Vagina (tissue), 2 donors: Measurements from ENCODE around the gene SEPHS2. TPM values are rescaled to one million over a fixed set of nuclear protein-coding genes. Genes with fewer than 3 reads are reported as not detected.

Experiments
- DNase-seq, 2 donors: peaks; one replicate each; pipeline ENCODE4 v3.0.0-alpha.2; 2017; ENCODE audit errors: extremely low spot score in 2 of 2
- H3K27ac ChIP-seq: fragments of 200-600 bp; sonication (generic); one replicate; pipeline ENCODE4 v1.5.1; 2019
- H3K27me3 ChIP-seq: fragments of 200-600 bp; sonication (generic); one replicate; pipeline ENCODE4 v1.5.1; 2019
- H3K36me3 ChIP-seq, 2 donors: fragments of 200-600 bp; sonication (generic); one replicate each; pipeline ENCODE4 v1.5.1; 2017 to 2019
- H3K4me1 ChIP-seq: fragments of 200-600 bp; sonication (generic); one replicate; pipeline ENCODE4 v1.5.1; 2019
- H3K4me3 ChIP-seq, 2 donors: fragments of 200-600 bp; sonication (generic); 1 replicate in 1 of 2; 2 replicates in 1 of 2; pipeline ENCODE4 v1.5.1; 2016 to 2019
- H3K9me3 ChIP-seq: fragments of 200-600 bp; sonication (generic); one replicate; pipeline ENCODE4 v1.5.1; 2019
- POLR2A ChIP-seq, 2 donors: fragments of 450-650 bp; IDR thresholded peaks; one replicate each; pipeline ENCODE4 v1.6.1; 2017; ENCODE audit warnings: antibody characterized with exemption in 2 of 2, mild to moderate bottlenecking in 2 of 2, moderate library complexity in 2 of 2
- POLR2AphosphoS5 ChIP-seq, 2 donors: sonication (generic); formaldehyde crosslinking; IDR thresholded peaks; one replicate each; pipeline ENCODE4 v1.9.0; 2017; ENCODE audit warnings: antibody characterized with exemption in 2 of 2, mild to moderate bottlenecking in 2 of 2, low read depth in 1 of 2; ENCODE audit not compliant: insufficient read depth in 1 of 2
- intact Hi-C: fragments of 100-400 bp; cut with DNase I; formaldehyde crosslinking; loops from one replicate; pipeline ENCODE4 v1.15.1; 2023
- total RNA-seq: library from RNA; depleted of rRNA; stranded (reverse); fragments of >200 nt; gene quantifications from one replicate; pipeline ENCODE4 v1.2.3, GENCODE V29; 2016
- TF ChIP-seq, protein P1 (sequence below), 3 experiments: fragments of 450-650 bp in 2 of 3; fragments of 200-600 bp in 1 of 3; sonication (generic) in 1 of 3; IDR thresholded peaks; one replicate each; pipeline ENCODE4 v1.5.1; 2017 to 2019; ENCODE audit warnings: antibody characterized with exemption in 3 of 3, mild to moderate bottlenecking in 2 of 3, moderate library complexity in 2 of 3

The SEPHS2 gene
- total RNA-seq, 1 donor from 2014 or later = 28.0 TPM

DNA sequence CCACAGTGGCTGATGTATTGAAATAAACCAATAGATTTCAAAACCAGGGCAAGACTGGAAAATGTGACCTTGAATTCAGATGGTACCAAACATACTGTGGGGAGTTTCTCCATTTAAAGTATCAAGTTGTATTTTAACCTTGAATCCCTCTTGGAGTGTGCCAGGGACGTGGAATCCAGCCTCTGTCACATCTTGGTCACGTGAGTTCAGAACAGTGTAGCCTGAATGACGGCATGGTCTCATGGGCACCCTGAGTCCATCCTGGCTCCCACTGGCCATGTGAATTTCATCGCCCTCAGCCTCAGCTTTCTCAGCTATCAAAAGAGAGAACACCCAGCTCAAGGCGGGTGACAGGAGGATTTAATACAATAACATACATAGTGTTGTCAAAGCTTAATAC lies 31.5 kb downstream of the SEPHS2 start:
- Histone ChIP-seq H3K27me3 (no peaks in the 10 kb centered on the region), H3K4me1 (peaks cover 21% of the 10 kb centered on the region), H3K4me3 (no peak overlapping the region), H3K36me3 (peaks cover 0 to 5% of the 10 kb centered on the region in 2 donors), H3K9me3 (no peaks in the 10 kb centered on the region), H3K27ac (no peak overlapping the region)
- TF ChIP-seq POLR2AphosphoS5 (IDR thresholded peaks at IDR 0.05; ENCODE audit: insufficient read depth in 1 of 2, low read depth in 1 of 2) (no peak), POLR2A (IDR thresholded peaks at IDR 0.05) (no peak)
- TF ChIP-seq, protein P1, sequence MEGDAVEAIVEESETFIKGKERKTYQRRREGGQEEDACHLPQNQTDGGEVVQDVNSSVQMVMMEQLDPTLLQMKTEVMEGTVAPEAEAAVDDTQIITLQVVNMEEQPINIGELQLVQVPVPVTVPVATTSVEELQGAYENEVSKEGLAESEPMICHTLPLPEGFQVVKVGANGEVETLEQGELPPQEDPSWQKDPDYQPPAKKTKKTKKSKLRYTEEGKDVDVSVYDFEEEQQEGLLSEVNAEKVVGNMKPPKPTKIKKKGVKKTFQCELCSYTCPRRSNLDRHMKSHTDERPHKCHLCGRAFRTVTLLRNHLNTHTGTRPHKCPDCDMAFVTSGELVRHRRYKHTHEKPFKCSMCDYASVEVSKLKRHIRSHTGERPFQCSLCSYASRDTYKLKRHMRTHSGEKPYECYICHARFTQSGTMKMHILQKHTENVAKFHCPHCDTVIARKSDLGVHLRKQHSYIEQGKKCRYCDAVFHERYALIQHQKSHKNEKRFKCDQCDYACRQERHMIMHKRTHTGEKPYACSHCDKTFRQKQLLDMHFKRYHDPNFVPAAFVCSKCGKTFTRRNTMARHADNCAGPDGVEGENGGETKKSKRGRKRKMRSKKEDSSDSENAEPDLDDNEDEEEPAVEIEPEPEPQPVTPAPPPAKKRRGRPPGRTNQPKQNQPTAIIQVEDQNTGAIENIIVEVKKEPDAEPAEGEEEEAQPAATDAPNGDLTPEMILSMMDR (IDR thresholded peaks at IDR 0.05) = no peak
- intact Hi-C loops = no loop called here
- DNase-seq = no peak

DNA sequence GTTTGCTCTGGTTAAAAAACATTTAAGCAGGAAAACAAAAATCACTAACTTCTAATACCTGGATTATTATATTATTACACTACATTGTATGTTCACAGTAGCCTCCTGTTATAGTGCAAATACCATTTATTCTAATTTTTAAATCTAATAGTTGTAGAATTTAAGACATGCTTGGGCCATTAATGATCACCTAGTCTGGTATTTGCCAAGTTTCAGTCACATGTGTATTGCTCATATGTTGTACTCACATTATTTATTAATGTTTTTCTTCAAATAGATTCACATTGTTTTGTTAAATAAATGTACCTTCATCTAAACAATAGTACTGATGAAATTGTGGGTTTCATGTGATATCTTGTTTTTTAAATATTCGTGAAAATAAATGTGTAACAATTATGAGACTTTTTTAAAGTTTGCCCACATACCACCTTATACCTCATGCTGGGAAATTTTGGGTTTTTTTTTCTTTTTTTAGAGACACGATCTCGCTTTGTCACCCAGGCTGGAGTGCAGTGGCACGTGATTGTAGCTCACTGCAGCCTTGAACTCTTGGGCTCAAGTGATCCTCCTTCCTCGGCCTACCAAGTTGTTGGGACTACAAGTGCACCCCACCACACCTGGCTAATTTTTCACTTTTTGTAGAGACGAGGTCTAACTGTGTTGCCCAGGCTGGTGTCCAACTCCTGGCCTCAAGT lies 32.4 kb downstream of the SEPHS2 start:
- Histone ChIP-seq H3K36me3 (peaks cover 0 to 5% of the 10 kb centered on the region in 2 donors), H3K9me3 (no peaks in the 10 kb centered on the region), H3K4me3 (no peak overlapping the region), H3K27me3 (no peaks in the 10 kb centered on the region), H3K4me1 (peaks cover 26% of the 10 kb centered on the region), H3K27ac (no peak overlapping the region)
- intact Hi-C loops = no loop called here
- DNase-seq = no peak
- TF ChIP-seq, protein P1 (IDR thresholded peaks at IDR 0.05) = no peak
- TF ChIP-seq POLR2A (IDR thresholded peaks at IDR 0.05) (no peak), POLR2AphosphoS5 (IDR thresholded peaks at IDR 0.05; ENCODE audit: insufficient read depth in 1 of 2, low read depth in 1 of 2) (no peak)

DNA sequence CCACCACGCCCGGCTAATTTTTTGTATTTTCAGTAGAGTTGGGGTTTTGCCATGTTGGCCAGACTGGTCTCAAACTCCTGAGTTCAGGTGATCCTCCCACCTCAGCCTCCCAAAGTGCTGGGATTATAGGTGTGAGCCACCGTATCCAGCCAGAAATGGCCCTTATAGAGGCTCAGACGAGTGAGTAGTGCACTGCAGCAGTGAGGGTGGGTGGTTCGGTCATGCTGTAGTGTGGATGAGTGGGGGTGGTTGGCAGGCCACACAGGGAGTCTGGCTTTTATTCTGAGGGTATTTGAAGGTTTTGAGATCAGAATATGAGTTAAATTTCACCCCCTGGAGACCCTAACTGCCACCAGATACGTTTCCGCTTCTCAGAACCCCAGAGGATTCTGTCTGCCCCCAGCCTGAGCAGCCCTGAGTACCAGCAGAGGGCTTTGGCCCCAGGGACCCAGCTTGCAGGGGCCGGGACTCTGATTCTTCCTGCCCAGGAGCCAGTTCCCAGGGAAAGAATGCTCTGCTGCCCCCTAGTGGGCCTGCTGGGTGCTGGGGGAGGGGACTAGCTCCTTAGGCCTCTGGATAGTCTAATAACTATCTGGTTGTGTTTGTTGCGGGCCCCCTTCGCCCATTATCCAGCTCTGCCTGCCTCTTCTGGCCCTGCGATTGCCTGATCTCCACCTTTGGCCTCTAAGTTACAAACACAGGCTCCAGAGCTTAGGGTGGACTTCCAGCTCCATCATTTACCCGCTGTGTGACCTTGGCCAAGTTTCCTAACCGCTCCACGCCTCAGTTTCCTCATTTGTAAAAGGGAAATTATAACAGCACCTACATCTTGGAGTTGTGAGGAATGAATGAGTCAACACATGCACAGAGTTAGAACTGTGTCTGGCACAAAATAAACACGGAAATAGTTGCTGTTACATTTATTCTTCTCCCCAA lies 36.3 kb downstream of the SEPHS2 start:
- peak overlapping the region in 1 of 2 donors; percentile 8 for H3K4me3 ChIP-seq
- H3K27me3 ChIP-seq = no peaks in the 10 kb centered on the region
- peak overlapping the region; percentile 39 for H3K27ac ChIP-seq
- intact Hi-C loops = loop anchor here (10.0 kb wide), 1 partner anchor 345 kb away; the partner anchor contains the start of gene ALDOA
- H3K36me3 ChIP-seq = peaks cover 0 to 5% of the 10 kb centered on the region in 2 donors
- peaks cover 28% of the 10 kb centered on the region for H3K4me1 ChIP-seq
- no peaks in the 10 kb centered on the region for H3K9me3 ChIP-seq
- DNase-seq = no peak
- peak; percentile 25 to 63 for TF ChIP-seq POLR2AphosphoS5 (IDR thresholded peaks at IDR 0.05; ENCODE audit: insufficient read depth in 1 of 2, low read depth in 1 of 2)
- no peak for TF ChIP-seq POLR2A (IDR thresholded peaks at IDR 0.05)
- TF ChIP-seq, protein P1 (IDR thresholded peaks at IDR 0.05) = peak; percentile 88 to 90 (median 89)

DNA sequence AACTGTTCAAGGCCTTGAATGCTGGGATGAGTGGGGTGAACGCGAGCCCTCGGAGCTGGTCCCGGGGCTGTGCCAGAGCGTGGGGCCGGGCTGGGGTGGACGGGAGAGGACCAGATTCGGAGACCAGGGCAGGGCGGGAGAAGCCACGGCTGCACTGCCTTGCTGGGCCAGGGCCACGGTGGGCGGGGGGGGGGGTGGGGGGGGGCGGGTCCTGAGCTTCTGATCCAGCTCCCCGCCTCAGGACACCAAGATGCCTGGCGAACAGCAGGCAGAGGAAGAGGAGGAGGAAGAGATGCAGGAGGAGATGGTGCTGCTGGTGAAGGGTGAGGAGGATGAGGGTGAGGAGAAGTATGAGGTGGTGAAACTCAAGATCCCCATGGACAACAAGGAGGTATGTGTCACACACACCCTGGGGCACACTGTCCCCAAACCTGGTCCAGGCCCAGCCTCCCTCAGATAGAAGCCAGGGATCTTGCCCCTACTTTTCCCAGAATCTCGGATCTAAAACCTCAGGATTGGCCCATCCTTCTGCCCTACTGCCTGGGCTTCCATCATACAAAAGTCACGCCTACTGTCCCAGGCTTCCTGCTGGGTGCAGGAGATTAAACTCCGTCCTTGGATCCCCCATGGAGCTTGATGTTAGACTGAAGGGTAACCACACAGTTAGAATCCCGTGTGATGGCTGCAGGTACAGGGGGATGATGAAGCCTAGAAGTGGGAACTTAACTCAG lies 37.7 kb downstream of the SEPHS2 start:
- H3K4me3 ChIP-seq = peak overlapping the region; percentile 73 to 74
- H3K4me1 ChIP-seq = peaks cover 28% of the 10 kb centered on the region
- no peaks in the 10 kb centered on the region for H3K9me3 ChIP-seq
- intact Hi-C loops = loop anchor here (10.0 kb wide), 1 partner anchor 343 kb away; the partner anchor contains the start of gene ALDOA
- H3K36me3 ChIP-seq = peaks cover 0 to 5% of the 10 kb centered on the region in 2 donors
- TF ChIP-seq POLR2AphosphoS5 (IDR thresholded peaks at IDR 0.05; ENCODE audit: insufficient read depth in 1 of 2, low read depth in 1 of 2) = no peak
- no peak for TF ChIP-seq POLR2A (IDR thresholded peaks at IDR 0.05)
- TF ChIP-seq, protein P1 (IDR thresholded peaks at IDR 0.05) = no peak
- H3K27ac ChIP-seq = peak overlapping the region; percentile 79
- no peak for DNase-seq
- H3K27me3 ChIP-seq = no peaks in the 10 kb centered on the region
